ENCODE results near the gene SLC6A9.

SLC6A9 gene

DNA sequence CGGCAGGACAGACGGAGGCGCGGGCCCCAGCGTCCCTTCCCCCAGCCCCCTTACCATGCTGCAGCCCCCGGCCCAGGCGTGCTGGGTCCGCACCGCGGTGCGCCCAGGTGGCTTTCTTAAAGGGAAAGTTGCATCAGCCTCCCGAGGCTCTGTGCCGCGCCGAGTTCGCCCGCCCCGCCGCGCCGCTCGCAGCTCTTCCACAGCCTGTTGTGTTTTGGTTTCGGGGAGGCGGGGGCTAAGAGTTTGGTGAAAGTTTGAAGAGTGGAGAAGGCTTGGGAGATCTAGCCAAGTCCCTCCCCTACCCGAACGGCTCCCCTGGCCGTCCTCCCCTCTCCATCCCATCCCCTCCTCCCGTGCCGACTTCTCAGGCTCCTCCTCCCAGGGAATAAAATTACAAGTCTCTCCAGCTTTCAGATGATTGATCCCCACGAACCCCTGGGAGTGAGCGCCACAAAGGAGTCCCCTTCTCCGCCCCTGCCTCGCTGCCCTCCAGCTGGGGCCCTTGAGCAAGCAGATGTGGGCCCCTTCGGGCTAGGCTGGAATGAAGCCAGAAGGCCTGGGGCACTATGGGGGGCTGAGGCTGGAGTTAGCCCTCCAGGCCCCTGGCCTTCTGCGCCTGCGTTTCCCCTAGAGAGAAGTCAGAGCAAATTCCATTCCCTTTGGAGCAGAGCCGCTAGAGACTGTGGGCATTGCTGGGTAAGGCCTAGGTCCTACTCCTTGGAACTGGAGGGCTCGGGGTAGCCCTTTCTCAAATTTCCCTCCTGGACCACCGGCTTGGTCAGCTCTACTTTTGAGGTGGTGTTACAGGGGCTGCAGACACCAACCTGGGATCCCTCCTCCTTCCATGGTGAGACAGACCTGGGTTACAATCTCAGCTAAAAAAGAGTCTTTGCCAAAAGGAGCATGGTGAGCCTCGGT lies at the start of gene SLC6A9:
TSS of gene SLC6A9 (minus strand) at position 211 of the 918 bp plus-strand sequence. CDS start 7,185 bp downstream, outside the sequence.
- DNase-seq: peak; percentile 83

- no peak for DNase-seq
Measured at GRCh38 chr1:44079566-44079965, 48.3 kb upstream of the SLC6A9 start.

GRCh38 chr1:44078104-44078503 lies 46.8 kb upstream of the SLC6A9 start:
- DNase-seq: no peak

- no peak for DNase-seq
Measured at GRCh38 chr1:44077421-44077820, 46.2 kb upstream of the SLC6A9 start.

- DNase-seq: no peak
Measured at GRCh38 chr1:44076066-44076465, 44.8 kb upstream of the SLC6A9 start.

DNA sequence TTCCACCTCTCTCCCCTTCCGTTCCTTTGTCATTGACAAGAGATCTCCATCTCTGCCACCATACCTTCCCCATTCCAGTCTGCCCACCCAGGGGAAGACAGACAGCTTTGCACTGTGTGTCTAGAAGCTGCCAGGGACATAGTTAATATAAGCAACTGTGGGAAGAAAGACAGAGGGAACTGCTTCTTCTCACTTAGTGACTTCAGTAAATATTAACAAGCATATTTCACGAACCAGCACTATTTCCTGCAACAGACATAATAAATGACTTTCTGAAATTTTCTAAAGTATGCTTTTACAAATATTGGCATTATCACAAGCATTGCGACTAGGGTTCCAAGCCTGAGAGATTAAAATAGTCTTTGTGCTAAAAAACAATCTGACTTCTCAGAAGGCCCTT lies 43.2 kb upstream of the SLC6A9 start:
- DNase-seq: no peak

DNA sequence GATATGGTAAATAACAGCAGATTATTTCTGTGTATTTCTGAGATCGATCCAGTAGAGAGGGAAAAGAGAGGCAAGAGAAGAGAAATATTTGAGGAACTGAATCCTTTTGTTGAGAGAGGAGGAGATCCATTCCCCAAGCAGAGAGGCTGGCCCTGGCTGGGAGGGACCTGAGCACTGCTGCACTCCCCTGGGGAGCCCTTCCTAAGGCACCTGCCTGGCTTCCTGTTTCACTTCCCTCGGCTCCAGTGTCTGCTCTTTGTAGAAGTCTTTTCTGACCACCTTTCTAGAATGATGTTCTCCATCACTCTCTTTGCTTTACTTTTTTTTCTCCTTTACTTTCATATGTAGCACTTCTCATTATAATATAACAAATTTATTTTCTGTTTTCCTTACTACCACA lies 42.3 kb upstream of the SLC6A9 start:
- no peak for DNase-seq

GRCh38 chr1:44072821-44073220 lies 41.6 kb upstream of the SLC6A9 start:
- no peak for DNase-seq

DNA sequence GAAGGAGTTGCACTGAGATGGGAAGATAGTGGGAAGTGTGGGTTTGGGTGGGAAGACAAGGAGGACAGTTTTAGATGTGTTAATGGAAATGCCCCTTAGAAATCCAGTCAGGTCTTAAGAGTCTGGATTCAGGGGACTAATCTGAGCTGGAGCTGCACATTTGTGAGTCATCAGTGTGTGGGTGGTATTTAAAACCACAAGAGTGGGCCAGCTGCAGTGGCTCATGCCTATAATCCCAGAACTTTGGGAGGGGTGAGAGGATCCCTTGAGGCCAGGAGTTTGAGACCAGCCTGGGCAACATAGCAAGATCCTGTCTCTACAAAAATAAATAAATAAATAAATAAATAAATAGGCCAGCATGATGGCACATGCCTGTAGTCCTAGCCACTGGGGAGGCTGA lies 40.9 kb upstream of the SLC6A9 start:
- no peak for DNase-seq

- no peak for DNase-seq
Measured at GRCh38 chr1:44071461-44071860, 40.2 kb upstream of the SLC6A9 start.

DNA sequence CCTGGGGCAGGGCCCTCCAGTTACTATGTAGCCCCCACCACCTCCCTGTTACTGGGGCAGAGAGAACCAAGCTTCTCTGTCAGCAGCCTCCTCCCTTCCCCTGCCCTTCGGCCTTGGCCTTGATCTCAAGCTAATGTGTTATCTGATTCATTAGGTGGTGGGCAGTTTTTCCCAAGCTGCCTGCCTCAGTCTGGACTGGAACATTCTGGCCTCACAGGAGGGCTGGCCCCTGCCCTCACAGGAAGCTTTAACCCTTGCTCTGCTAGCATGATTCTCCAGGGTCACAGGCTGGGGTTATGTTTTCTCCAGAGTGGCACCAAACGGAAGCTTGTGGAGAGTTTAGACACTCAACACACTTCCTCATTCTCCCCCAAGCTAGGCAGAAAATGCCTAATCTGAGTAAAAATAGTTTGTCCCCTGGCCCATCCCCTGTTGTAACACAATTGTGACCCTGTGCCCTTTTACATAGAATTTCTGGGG lies 37.2 kb upstream of the SLC6A9 start:
- DNase-seq: no peak

DNA sequence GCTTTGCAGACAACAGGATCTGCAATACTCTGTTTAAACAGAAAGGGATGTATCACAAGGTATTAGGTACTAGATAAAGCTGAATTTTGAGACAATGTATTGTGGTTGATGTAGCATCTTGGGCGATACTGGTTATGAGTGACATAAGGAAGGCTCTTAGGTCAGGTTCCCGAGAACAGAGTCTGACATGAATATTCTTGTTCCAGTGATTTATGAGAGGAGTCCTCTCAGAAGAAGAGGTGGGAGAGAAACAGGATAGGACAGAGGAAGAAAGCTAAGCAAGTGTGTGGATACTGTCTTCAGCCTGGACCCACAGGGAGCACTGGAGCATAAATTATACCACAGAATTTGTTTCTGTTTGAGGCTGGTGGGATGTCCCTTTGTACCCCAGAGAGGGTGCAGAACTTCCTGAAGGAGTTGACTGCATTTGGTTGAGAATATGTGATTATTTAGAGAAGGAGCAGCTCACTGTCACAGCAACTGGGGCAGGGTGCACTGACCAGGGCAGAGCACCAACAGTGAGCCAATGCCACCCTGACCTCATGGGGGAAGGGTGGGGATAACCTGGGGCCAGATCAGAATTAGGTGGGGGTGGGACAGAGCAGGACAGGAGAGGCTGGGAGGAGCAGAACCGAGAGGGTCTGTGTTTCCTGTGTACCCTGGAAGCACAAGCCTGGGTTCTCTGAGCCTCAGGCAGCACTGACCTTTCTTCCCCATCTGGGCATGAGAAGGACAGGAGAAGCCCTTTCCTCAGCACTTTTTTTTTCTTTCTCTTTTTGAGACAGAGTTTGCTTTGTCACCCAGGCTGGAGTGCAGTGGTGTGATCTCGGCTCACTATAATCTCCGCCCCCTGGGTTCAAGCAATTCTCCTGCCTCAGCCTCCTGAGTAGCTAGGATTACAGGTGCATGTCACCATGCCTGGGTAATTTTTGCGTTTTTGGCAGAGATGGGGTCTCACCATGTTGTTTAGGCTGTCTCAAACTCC lies 36.3 kb upstream of the SLC6A9 start:
- DNase-seq: no peak

- no peak for DNase-seq
Measured at GRCh38 chr1:44062656-44063179, 31.5 kb upstream of the SLC6A9 start.

- no peak for DNase-seq
Measured at GRCh38 chr1:44061857-44062256, 30.6 kb upstream of the SLC6A9 start.

DNA sequence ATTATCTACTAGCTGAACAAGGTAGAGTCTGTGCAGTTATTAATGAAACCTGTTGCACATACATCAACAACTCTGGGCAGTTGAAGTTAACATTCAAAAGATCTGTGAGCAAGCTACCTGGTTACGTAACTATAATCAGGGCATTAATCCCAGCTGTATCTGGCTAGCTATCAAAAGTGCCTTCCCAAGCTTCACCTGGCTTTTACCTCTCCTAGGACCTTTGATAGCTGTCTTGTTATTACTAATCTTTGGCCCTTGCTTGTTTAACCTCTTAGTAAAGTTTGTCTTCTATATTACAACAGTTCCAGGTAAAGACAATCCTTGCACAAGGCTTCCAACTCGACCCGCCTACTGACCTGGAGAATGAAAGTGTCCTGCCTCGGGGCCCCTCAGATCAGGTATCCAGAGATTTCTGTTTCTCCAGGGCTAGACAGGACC lies 29.6 kb upstream of the SLC6A9 start:
- DNase-seq: no peak

DNA sequence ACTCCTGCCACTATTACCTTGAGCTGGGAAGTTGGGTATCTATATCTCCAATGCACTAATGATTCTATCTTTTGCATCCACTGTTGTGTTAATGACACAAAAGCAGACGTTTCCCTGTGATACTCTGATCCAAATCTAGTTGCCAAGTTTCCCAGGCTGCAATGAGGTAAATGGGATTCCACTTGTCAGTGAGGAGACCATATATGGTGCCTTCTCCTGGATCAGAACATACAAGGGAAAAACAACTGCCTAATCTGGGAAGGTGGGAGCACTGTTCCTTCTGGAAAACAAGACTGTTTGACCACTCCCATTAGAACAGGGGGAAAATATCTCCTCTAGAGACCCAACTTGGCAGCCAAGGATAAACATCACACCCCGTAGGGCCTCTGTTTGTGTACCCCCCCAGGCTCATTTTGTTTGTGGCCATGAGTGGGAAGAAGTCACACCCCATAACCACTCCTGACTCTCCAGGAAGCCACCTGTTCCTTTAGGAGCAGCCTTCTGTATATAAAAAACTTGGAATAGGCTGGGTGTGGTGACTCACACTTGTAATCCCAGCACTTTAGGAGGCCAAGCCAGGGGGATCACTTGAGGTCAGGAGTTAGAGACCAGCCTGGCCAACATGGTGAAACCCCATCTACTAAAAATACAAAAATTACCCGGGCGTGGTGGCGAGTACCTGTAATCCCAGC lies 28.5 kb upstream of the SLC6A9 start:
- DNase-seq: no peak

- no peak for DNase-seq
Measured at GRCh38 chr1:44059212-44059611, 27.9 kb upstream of the SLC6A9 start.

- DNase-seq: no peak
Measured at GRCh38 chr1:44057293-44057692, 26.0 kb upstream of the SLC6A9 start.

GRCh38 chr1:44053394-44053793 lies 22.1 kb upstream of the SLC6A9 start:
- no peak for DNase-seq

- DNase-seq: no peak
Measured at GRCh38 chr1:44050261-44050660, 19.0 kb upstream of the SLC6A9 start.

DNA sequence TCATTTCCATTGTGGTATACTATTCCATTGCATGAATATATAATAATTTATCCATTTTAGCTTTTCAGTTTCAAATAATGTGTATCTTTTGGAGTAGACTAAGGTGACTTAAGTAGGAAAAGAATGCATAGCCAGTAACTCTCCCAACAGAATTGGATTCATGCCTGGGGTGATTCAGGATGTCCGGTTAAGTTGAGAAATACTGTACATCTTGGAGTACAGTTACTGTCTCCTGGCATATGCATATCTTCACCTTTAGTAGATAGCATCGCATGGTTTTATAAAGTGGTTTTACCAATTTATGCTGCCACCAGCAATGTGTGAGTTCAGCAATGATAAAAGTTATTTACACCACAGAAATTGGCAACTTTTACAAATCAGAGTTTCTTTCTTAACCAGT lies 18.6 kb upstream of the SLC6A9 start:
- no peak for DNase-seq

DNA sequence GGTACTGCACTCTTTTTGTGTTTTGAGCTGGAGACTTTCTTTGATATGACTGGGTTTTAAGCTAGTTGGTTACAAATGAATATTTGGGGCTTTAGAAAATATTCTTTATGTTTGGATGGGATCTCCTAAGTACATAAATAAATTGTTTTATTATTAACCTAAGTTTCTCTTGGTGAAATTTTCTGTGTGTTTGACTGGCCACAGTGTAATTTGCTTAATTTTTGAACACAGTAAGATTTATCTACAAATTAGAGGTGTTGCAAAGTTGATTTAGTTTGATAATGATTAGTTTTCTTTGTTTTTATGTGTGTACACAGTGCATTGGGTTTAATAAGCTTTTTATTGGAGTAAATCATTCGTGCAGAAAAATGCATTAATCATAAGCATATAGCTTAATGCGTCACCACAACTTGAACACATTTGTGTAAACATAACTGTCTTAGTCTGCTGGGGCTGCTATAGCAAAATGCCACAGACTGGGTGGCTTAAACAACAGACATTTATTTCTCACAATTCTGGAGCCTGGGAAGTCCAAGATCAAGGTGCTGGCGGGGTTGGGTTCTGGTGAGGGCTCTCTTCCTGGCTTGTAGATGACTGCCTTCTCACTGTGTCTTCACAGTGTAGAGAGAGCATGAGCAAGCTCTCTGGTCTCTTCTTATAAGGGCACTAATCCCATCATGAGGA lies 17.4 kb upstream of the SLC6A9 start:
- DNase-seq: no peak

All from activated CD8-positive, alpha-beta memory T cell treated with anti-CD3 and anti-CD28 coated beads for 24 hours (primary cell).